AML-193 (cell line): ENCODE data around the gene CREB5.

Experiments used
- DNase-seq, 2 experiments: peaks; one replicate each; lab custom pipeline; 2025; lab: John Stamatoyannopoulos, UW

The CREB5 gene

DNA sequence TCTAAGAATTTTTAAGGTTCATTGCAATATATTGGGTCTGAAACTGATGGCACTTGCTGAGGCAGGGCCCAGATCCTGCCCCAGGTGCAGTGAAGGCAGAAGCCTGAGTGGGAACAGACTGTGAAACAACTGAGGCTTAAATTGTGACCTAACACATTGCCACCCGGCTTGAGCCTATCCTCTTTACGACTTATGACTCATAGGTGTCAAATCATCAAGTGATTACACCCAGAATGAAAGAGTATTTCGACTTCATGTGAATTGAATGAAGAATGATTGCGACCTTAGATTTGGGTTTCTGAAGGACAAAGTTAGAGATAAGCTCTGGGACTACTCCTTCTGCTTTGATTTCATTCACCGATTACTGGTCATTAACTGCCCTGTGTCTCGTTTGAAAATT is 200.9 kb downstream of the CREB5 start:
- no peak for DNase-seq

DNA sequence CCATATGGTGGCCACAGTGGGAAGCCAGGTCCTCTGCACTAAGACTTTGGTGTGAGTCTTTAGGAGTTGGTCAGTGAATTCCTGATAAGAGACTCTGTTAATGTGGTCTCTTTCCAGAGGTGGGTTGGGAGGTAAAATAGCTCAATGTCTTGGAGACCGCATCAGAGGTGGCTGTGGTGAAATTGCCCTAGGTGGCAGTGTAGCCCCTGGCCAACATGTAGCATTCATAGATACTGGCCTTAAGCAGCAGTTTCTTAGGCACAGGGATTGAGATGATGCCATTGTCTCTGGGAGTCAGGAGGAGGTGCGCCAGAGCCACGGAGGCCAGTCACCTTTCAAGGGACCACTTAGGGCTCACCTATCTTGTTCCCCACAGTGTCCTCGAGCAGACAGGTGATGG is 202.8 kb downstream of the CREB5 start:
- DNase-seq = no peak

DNA sequence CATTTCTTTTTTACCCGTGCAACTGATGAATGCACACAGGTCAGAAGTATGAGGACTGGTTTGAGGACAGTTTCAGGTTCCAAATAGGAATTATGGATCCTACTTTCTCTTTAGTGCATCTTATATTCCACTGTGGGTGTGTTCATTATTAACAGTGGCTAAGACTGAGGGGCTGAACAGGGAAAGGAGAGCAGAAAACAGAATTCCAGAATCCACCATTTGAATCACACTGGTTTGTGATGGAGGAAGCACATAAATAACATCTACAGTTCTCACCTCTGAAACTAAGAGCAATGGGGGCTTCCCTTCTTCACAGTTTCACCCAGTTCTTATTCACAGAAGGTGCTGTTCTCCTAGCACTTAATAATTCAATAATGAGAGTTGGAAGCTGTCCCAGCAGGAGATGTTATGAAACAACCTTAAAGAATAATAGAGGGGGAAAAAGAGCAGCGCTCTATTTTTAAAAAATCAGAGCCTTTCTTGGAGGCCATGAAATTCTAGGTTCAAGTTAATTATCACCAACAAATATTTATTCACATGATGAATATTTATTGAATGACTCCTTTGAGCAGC is 205.1 kb downstream of the CREB5 start:
- no peak for DNase-seq

DNA sequence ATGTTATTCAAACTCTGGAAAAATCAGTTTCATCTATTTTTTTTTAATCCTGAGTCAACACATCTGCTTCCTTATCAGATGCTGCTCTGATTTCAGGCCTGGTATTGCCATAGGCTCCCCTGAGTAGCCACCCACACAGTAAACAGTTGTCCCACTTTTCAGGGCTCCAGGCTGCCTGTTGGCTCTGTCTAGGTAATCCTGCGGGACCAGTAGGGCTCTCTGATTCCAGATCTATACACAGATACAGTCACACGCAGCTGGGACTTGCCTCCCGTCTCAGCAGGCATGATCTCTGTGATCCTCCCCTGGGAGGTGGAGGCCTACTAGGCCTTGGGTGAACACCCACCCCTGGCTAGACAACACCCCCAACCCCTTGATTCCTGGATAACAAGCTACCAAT is 206.1 kb downstream of the CREB5 start:
- DNase-seq = no peak

DNA sequence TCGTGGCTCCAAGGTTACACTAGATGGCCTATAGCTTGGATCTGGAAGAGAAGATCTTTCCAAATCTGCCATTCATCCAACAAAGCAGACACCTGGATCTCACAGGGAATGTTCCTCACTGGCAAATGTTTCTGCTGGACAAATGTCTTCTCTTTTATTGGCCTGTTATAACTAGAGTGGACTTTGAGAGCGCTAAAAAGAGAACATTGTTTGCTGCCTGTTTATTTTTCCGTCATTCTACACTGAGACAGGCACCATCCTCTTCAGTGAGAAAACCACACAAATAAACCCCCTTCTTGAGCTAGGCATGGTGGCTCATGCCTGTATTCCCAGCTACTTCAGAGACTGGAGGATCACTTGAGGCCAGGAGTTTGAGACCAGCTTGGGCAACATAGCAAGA is 206.9 kb downstream of the CREB5 start:
- no peak for DNase-seq

DNA sequence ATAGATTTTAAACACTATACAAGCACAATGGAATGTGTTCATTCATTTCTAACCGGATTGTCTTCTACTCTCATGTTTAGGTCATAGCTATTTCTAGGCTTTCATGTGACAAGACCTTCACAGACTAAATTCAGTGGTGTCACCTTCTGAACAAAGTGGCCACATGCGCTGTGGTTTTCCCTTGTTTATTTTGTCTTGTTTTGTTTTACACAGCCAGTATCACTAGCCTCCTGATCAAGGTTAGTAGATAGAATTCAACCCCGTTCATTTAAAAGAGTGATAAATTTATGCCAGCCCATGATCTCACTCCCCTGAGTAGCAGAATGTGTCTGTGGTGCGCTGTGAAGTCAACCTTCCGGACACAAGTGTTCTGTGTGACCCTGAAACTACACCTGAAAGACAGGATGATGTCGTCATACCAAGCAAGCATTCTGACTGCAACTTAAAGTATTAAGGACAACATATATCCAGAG is 209.1 kb downstream of the CREB5 start:
- DNase-seq = no peak

- DNase-seq = no peak
Measured at GRCh38 chr7:28623105-28623730, 210.9 kb downstream of the CREB5 start.

DNA sequence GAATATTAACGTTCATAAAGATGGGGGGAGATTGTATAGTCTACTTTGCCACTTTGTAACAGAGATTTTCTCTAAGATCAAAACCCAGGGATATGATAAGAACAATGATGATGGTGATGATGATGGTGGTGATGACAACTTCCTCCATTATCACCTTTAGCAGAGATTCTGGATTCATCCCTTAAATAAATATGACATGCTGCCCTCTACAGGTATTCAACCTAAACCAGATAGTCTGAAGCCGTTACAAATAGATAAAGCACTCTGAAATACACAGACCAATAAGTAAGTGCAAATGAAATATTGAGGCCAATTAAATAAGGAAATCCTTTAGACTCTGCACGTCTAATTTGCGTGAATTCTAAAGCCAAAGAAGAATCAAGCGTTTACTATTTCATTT is 211.5 kb downstream of the CREB5 start:
- no peak for DNase-seq

DNA sequence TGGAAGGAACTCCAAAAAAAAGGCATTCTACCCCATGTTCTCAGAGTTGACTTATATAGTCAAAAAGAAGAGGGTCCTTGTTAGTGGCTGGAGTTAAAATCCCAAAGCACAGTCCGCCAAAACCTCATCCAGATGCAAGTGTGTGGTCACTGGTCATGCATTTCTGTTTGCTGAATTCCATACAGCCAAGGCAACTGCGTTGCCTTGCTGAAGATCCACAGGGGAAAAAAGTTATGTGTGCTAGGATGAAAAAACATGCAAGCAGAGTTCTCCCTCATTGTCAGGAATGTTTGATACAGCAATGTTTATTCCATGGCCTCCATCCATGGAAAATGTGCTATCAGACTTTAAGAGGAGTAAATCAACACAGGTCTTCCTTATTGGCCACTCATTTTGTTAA is 213.1 kb downstream of the CREB5 start:
- DNase-seq = no peak

DNA sequence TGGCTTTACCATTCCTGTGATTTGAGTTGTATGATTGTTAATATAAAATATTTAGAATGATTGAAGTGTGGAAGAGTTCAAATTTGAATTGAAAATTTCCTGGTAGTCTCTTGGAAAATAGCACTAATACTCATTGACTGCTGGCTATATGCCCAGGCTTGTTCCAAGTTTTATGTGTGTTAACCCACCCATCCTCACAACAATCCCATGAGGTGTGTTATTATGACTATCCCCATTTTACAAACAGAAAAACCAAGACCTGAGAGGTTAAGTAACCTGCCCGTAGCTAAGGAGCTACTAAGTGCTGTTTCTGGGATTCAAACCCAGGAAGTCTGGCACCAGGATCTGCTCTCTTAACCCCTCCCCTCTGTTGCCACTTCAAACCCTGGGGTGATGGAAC is 213.9 kb downstream of the CREB5 start:
- no peak for DNase-seq

DNA sequence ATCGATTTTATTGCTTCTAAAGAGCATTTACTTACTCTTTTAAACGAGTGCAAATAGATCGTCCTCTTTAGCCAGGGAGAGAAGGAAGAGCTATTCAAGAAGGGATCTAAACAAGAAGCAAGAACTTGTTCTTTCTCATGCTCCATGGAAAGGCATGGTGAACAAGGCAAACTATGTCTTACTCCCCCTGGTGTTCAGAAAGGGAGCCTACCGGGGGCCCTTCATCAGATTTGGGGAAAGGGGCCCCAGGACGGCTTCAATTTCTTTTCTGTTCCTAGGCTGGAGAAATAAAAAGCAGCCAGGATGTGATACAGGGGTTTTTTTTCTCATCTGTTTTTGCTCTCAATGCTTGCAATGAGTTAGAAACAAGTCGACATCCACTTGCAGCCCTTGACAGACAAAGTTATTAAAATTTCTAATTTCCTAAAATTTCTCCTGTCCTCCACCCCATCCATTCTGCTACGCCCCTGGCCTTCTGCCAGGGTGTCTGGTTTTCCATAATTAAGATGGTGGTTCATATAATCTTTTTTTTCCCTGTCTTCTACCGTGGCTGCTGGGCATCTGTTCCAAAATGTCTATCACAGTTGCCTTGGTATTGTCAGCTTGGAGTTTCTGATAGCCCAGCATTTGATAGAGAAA is 214.4 kb downstream of the CREB5 start:
- peak in 1 of 2 experiments; percentile 28 for DNase-seq

- no peak for DNase-seq
Measured at GRCh38 chr7:28627263-28627653, 214.9 kb downstream of the CREB5 start.

DNA sequence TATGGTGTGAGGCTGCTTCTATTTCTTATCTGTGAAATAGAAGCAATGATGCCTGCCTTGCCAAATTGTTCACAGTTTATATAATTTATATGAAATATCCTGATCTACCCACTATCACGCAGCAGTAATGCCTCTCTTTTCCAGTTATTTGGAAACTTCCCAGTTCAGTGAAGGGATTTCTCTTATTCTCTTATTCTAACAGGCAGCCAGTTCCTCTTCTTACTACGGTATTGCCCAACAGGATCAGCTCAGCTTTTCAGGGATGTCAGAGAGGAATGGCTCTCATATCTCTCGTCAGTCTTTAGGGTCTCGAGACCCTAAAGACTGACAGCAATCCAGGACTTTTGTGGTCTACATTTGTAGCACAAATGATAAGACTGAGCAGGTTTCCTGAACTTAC is 215.6 kb downstream of the CREB5 start:
- DNase-seq = no peak

DNA sequence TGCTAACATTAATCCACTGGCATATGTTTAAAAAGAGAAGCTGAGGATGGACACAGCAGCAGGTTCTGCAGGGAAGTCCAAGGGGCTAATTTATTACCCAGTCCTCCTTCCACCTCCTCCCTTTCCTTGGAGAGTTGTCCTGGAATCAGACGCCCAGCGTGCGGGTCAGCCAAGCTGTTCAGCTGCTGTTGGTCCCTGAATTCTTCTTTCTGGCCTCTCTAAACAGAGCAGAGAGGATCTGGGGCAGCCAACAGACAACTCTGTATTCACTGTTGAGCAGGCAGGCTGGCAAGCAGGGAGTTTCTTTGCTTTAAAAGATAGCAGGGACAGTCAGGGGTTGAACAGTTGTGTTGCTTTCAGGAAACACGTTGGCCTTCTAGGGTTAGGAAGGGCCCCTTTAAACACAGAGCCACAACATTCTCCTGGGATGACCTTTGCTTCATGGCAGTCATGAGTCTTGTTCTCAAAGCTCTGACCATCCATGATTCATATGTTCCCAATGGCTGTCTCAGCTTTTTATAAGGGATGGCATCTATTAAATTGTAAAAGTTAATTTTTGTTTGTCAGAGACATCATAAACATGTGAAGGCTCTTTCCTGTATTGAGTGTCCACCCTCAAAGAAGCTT is 217.0 kb downstream of the CREB5 start:
- no peak for DNase-seq

- DNase-seq = no peak
Measured at GRCh38 chr7:28630350-28630749, 218.0 kb downstream of the CREB5 start.

GRCh38 chr7:28631995-28632394 is 219.7 kb downstream of the CREB5 start:
- no peak for DNase-seq

DNA sequence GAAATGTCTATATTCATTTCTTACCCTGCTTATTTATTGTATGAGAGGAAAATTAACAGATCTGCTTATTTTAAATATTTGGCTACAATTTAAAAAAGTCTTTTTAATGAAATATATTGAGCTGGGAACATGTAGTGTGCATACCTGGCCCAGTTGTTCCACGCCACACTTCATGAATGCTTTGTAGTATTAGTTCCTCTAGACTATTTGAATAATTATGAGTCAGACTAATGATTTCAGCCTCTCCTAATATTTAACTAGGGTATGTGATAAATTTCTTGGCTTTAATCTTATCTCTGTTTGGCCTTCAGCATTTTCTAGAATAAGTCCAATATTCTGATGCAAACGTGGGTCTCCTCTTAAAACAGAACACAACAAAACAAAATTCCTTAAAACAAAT is 226.6 kb downstream of the CREB5 start:
- no peak for DNase-seq

DNA sequence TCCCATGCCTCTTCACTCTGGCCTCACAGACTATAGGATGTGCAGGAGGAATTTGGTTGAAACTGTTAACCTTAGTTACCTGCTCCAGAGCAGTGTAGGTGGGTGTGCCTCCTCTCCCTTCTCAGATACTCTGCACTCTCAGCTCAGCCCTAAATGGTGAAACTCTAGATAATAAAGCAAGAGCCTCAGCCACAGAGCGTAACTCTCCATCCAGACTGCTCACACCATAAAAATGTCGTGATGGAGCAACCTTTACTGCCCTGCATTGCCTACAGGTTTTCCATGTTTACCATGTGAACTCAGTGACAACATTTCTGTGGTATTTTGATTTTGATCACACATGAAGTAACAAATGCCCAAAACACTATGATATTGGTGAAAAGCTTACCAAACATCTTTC is 227.7 kb downstream of the CREB5 start:
- DNase-seq = no peak

DNA sequence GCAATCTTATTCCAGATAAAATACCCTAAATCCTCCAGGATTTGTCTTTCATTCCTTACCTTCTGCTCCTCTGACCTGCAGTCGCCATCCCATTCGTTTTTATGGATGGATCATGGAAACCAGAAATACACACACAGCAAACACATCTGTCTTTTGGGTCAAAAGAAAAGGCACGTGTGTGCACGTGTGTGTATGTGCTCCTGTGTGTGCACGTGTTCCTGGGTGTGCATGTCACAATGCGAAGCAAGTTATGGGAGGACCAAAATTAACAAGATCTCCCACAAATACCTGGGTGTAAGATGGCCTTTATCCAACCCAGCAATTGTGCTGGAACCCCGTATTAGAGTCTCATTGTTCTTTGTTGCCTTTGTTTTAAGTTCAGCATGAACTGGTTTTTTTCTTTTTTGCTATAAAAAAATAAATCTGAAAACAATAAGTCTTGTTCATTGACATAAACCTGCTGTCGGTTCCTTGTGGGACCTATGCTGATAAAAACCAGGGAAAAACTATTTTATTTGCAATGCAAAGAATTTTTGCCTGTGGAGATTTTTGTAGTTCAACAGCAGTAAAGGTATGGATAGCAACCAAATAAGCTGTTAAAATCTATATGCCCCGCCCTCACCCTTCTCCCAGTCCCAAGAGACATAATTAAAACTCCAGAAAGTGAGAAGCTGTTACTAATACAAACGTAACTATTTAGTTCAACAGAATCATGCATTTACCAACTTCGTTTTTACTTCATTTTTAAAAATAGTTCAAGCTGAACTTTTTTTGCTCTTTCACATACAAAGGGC is 229.6 kb downstream of the CREB5 start:
- no peak for DNase-seq

GRCh38 chr7:28643188-28643569 is 230.9 kb downstream of the CREB5 start:
- no peak for DNase-seq

DNA sequence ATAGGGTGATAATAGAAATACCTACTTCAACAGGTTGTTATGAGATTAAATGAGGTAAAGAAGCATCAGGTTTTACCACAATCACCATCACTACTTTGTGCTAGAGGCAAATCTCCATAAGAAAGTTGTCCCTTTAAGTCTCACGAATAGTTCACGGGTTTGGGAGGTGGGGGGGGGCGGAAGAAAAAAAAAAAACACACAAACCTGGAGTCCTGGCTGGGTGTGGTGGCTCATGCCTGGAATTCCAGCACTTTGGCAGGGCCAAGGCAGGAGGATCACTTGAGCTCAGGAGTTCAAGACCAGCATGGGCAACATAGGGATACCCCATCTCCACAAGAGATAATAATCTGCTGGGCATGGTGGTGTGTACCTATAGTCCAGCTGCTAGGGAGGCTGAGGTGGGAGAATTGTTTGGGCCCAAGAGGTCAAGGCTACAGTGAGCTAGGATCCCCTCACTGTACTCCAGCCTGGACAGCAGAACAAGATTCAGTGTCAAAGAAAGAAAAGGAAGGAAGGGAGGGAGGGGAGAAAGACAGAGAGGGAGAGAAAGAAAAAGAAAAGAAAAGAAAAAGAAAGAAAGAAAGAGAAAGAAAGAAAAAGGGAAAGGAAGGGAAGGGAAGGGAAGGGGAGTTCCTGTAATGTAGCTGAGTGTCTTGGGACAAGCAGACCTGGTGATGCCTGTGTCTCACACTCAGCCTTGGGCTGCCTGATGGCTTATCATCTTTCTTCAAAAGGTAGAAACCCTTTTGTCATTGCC is 231.4 kb downstream of the CREB5 start:
- no peak for DNase-seq

GRCh38 chr7:28645866-28646265 is 233.5 kb downstream of the CREB5 start:
- no peak for DNase-seq
